IMR-90 (cell line): ENCODE measurements around the gene GNAI2. TPM values are rescaled to one million over a fixed set of nuclear protein-coding genes. Genes with fewer than 3 reads are reported as not detected.
A peak's percentile ranks its signal among the peaks of the same experiment; 100 is the strongest.

Experiments
- ATAC-seq: fragments of 200-7000 bp; cut with Tn5 transposase; 2 replicates; pipeline ENCODE4 v1.9.1; 2020; ENCODE audit warnings: low read depth, mild to moderate bottlenecking, moderate library complexity
- BruUV-seq: library from RNA; stranded (reverse); fragments of 400-500 nt; replicated peaks from 2 replicates; lab custom pipeline; 2021; lab: Mats Ljungman, UMichigan
- CTCF ChIA-PET: fragments of 300-600 bp; formaldehyde crosslinking; extraction: SDS; loops from one replicate; lab custom pipeline; 2021; ENCODE audit warnings: antibody characterized with exemption; lab: Yijun Ruan, JAX
- POLR2A ChIA-PET: fragments of 300-600 bp; sonication (Branson Sonifier 250); formaldehyde crosslinking; loops from one replicate; lab custom pipeline; 2022; ENCODE audit warnings: antibody characterized with exemption; ENCODE audit not compliant: unreplicated experiment; lab: Charles Lee
- DNase-seq: peaks from one replicate; pipeline ENCODE4 v3.0.0; 2013
- H2AFZ ChIP-seq: replicated peaks from 2 replicates; pipeline ENCODE3; 2013; ENCODE audit warnings: low read length, mild to moderate bottlenecking; ENCODE audit not compliant: poor library complexity
- H2AK5ac ChIP-seq: 2 replicates; pipeline ENCODE4 v1.6.1; 2013; ENCODE audit warnings: low read depth, low read length, inconsistent platforms
- H2AK9ac ChIP-seq: replicated peaks from 2 replicates; pipeline ENCODE3; 2013; ENCODE audit warnings: mild to moderate bottlenecking, low read depth, low read length, moderate library complexity; ENCODE audit not compliant: poor library complexity
- H2BK120ac ChIP-seq: 2 replicates; pipeline ENCODE4 v1.6.1; 2013; ENCODE audit warnings: low read depth, low read length, inconsistent platforms
- H2BK15ac ChIP-seq: 3 replicates; pipeline ENCODE4 v1.6.1; 2013; ENCODE audit warnings: low read depth, low read length, inconsistent platforms
- H2BK20ac ChIP-seq: 2 replicates; pipeline ENCODE4 v1.6.1; 2013; ENCODE audit warnings: low read depth, mild to moderate bottlenecking, inconsistent platforms, low read length, moderate library complexity
- H2BK5ac ChIP-seq: 2 replicates; pipeline ENCODE4 v1.6.1; 2013; ENCODE audit warnings: mild to moderate bottlenecking, low read depth, low read length, inconsistent platforms; ENCODE audit not compliant: poor library complexity, severe bottlenecking
- H3K14ac ChIP-seq: replicated peaks from 2 replicates; pipeline ENCODE4 v1.6.1; 2013; ENCODE audit warnings: low read depth, low read length, inconsistent platforms
- H3K18ac ChIP-seq: 2 replicates; pipeline ENCODE4 v1.6.1; 2013; ENCODE audit warnings: low read depth, low read length, control low read depth
- H3K23ac ChIP-seq: 2 replicates; pipeline ENCODE4 v1.6.1; 2013; ENCODE audit warnings: low read depth, low read length, inconsistent platforms
- H3K27ac ChIP-seq: 2 replicates; pipeline ENCODE4 v1.5.1; 2013; ENCODE audit warnings: mild to moderate bottlenecking, control low read depth, low read length; ENCODE audit not compliant: insufficient read depth
- H3K27me3 ChIP-seq: 2 replicates; pipeline ENCODE4 v1.6.1; 2013; ENCODE audit warnings: low read length; ENCODE audit not compliant: control insufficient read depth, insufficient read depth
- H3K36me3 ChIP-seq: 2 replicates; pipeline ENCODE4 v1.6.1; 2013; ENCODE audit warnings: low read length, mixed read lengths; ENCODE audit not compliant: control insufficient read depth, insufficient read depth
- H3K4ac ChIP-seq: 2 replicates; pipeline ENCODE4 v1.6.1; 2013; ENCODE audit warnings: low read depth, low read length, inconsistent platforms
- H3K4me1 ChIP-seq: 2 replicates; pipeline ENCODE4 v1.6.1; 2013; ENCODE audit warnings: low read length, mixed read lengths; ENCODE audit not compliant: control insufficient read depth, insufficient read depth
- H3K4me2 ChIP-seq: 2 replicates; pipeline ENCODE4 v1.6.1; 2013; ENCODE audit warnings: low read depth, mild to moderate bottlenecking, control low read depth, low read length, moderate library complexity
- H3K4me3 ChIP-seq: 2 replicates; pipeline ENCODE4 v1.5.1; 2013; ENCODE audit warnings: low read depth, mild to moderate bottlenecking, control low read depth, low read length, moderate library complexity; ENCODE audit not compliant: insufficient read depth
- H3K56ac ChIP-seq: 2 replicates; pipeline ENCODE4 v1.6.1; 2013; ENCODE audit warnings: low read length, inconsistent platforms; ENCODE audit not compliant: insufficient read depth; ENCODE audit errors: extremely low read depth
- H3K79me1 ChIP-seq, 2 experiments: 2 replicates each; pipeline ENCODE4 v1.6.1; 2013; ENCODE audit warnings: low read length in 2 of 2, inconsistent platforms in 1 of 2, low read depth in 1 of 2
- H3K9ac ChIP-seq: 2 replicates; pipeline ENCODE4 v1.6.1; 2013; ENCODE audit warnings: low read depth, low read length, control low read depth
- H3K9me1 ChIP-seq: 2 replicates; pipeline ENCODE4 v1.6.1; 2013; ENCODE audit warnings: low read length, inconsistent platforms; ENCODE audit not compliant: insufficient read depth
- H3K9me3 ChIP-seq: 2 replicates; pipeline ENCODE4 v1.6.1; 2013; ENCODE audit warnings: low read length; ENCODE audit not compliant: control insufficient read depth, insufficient read depth
- H4K20me1 ChIP-seq: 2 replicates; pipeline ENCODE4 v1.6.1; 2013; ENCODE audit warnings: low read length, inconsistent platforms; ENCODE audit not compliant: insufficient read depth
- H4K5ac ChIP-seq: 2 replicates; pipeline ENCODE4 v1.6.1; 2013; ENCODE audit warnings: mild to moderate bottlenecking, low read depth, low read length, control low read depth
- H4K8ac ChIP-seq, 2 experiments: 2 replicates each; pipeline ENCODE4 v1.6.1; 2013; ENCODE audit warnings: low read depth in 2 of 2, low read length in 2 of 2, control low read depth in 1 of 2, inconsistent platforms in 1 of 2
- H4K91ac ChIP-seq: 2 replicates; pipeline ENCODE4 v1.6.1; 2013; ENCODE audit warnings: low read depth, low read length, inconsistent platforms; ENCODE audit not compliant: insufficient read depth
- BHLHE40 ChIP-seq: fragments of 150-350 bp; IDR thresholded peaks from 2 replicates; pipeline ENCODE4 v1.6.1; 2016; ENCODE audit warnings: mild to moderate bottlenecking, low read depth, low read length
- CTCF ChIP-seq: conservative IDR thresholded peaks from 2 replicates; pipeline ENCODE4 v1.5.1; 2012; ENCODE audit warnings: mild to moderate bottlenecking, low read depth, low read length, improper control_type of control experiment
- NFE2L2 ChIP-seq: fragments of 150-350 bp; IDR thresholded peaks from 2 replicates; pipeline ENCODE4 v1.6.1; 2016; ENCODE audit warnings: low read depth, mild to moderate bottlenecking, low read length
- RFX5 ChIP-seq: IDR thresholded peaks from 2 replicates; pipeline ENCODE4 v1.8.0; 2012; ENCODE audit warnings: low read depth, mild to moderate bottlenecking, low read length, moderate library complexity
- SMC3 ChIP-seq: fragments of 150-350 bp; IDR thresholded peaks from 2 replicates; pipeline ENCODE4 v1.6.1; 2016; ENCODE audit warnings: low read depth, mild to moderate bottlenecking, antibody characterized with exemption, low read length, moderate library complexity
- WGBS, 2 experiments: methylation state at CpG; one replicate each; pipeline versions ENCODE4 v1.1.5 to v1.1.7; 2013; ENCODE audit warnings: missing lambda C conversion rate in 2 of 2; ENCODE audit not compliant: insufficient read length in 1 of 2; ENCODE audit errors: extremely low coverage in 2 of 2; 5-methylcytosine and 5-hydroxymethylcytosine counted together
- dilution Hi-C: fragments of 300-500 bp; cut with HindIII; formaldehyde crosslinking; loops from one replicate; pipeline ENCODE4 v1.14.3; 2018; ENCODE audit warnings: low sequenced_read_pairs; ENCODE audit not compliant: unreplicated experiment
- in situ Hi-C: fragments of 300-500 bp; cut with MboI; formaldehyde crosslinking; loops from 3 replicates; pipeline ENCODE4 v1.14.3; 2019; ENCODE audit warnings: low sequenced_read_pairs, inconsistent platforms, mixed read lengths
- intact Hi-C: fragments of 100-400 bp; cut with micrococcal nuclease; formaldehyde crosslinking; loops from 2 replicates; pipeline ENCODE4 v1.10.0; 2022
- polyA plus RNA-seq, 3 experiments: library from polyadenylated mRNA; depleted of rRNA; stranded (reverse); fragments of >200 nt; gene quantifications; 2 replicates each; pipeline ENCODE4 v1.2.3, GENCODE V29; 2012; ENCODE audit warnings: low replicate concordance in 1 of 3
- total RNA-seq: library from RNA; depleted of rRNA; stranded (reverse); fragments of >200 nt; gene quantifications from 2 replicates; pipeline ENCODE4 v1.2.3, GENCODE V29; 2012

Gene GNAI2
- total and polyA plus RNA-seq, 2 of the 4 experiments (the other 2 are of a cell fraction): 867 to 1,079 TPM

GRCh38 chr3:50266836-50267235, 30.8 kb downstream of the GNAI2 start:
- Histone ChIP-seq H3K4me1 (peaks cover 65% of the 10 kb centered on the region), H2BK20ac (peak overlapping the region; percentile 96; the same call in 1 of the 2 replicates), H3K79me1 (peaks cover 3 to 59% of the 10 kb centered on the region in 2 experiments; a peak in 3 of 4 replicates), H2BK120ac (peak overlapping the region; percentile 97), H3K4ac (peak overlapping the region; percentile 100), H2AFZ (peak overlapping the region; percentile 90), H3K23ac (peak overlapping the region; percentile 52; the same call in 1 of the 2 replicates), H2BK5ac (peak overlapping the region; percentile 33), H4K91ac (peak overlapping the region; percentile 99), H3K9me3 (no peaks in the 10 kb centered on the region), H2BK15ac (peak overlapping the region; percentile 97; the same call in 2 of the 3 replicates), H3K9me1 (peaks cover 48% of the 10 kb centered on the region), H3K4me3 (peak overlapping the region; percentile 53), H3K27me3 (no peaks in the 10 kb centered on the region), H2AK9ac (peak overlapping the region; percentile 97), H4K8ac (peak overlapping the region; percentile 94 to 99), H4K20me1 (no peaks in the 10 kb centered on the region), H4K5ac (peak overlapping the region; percentile 47), H3K4me2 (peak overlapping the region; percentile 63), H3K56ac (peak overlapping the region; percentile 47; the same call in 1 of the 2 replicates), H3K36me3 (peaks cover 2% of the 10 kb centered on the region; the same call in 1 of the 2 replicates), H3K9ac (peak overlapping the region; percentile 61), H3K18ac (peak overlapping the region; percentile 15), H3K14ac (peak overlapping the region; percentile 93), H2AK5ac (peak overlapping the region; percentile 100), H3K27ac (peak overlapping the region; percentile 60)
- ATAC-seq: no peak
- in situ Hi-C loops (no loop called here), intact Hi-C loops (no loop called here), dilution Hi-C loops (no loop called here)
- ChIA-PET POLR2A (no interaction called here), CTCF (interaction anchor here (0.5 to 1.6 kb wide), 2 partner anchors 29 to 39 kb away, joined by 3 to 5 read pairs; no protein-coding TSS in a partner anchor)
- DNase-seq: no peak
- whole genome bisulfite sequencing, 2 experiments: no CpG with 5 or more reads among the region's 7 CpGs
- no TSS peak for BruUV-seq
- TF ChIP-seq BHLHE40 (no peak), SMC3 (no peak), RFX5 (no peak), NFE2L2 (no peak), CTCF (no peak)
